BJ (cell line): ENCODE data around the gene ZBTB48. TPM values are rescaled to one million over a fixed set of nuclear protein-coding genes. Genes with fewer than 3 reads are reported as not detected.

Experiments used
- CTCF ChIA-PET: fragments of 350-600 bp; formaldehyde crosslinking; extraction: SDS; loops from one replicate; lab custom pipeline; 2021; ENCODE audit warnings: antibody characterized with exemption, inconsistent platforms; lab: Yijun Ruan, JAX
- POLR2A ChIA-PET: fragments of 300-600 bp; sonication (Branson Sonifier 250); formaldehyde crosslinking; extraction: SDS; loops from one replicate; lab custom pipeline; 2021; ENCODE audit warnings: antibody characterized with exemption; lab: Charles Lee
- DNase-seq: peaks from one replicate; pipeline ENCODE4 v3.0.0-alpha.2; 2011; ENCODE audit warnings: low read depth
- H3K27me3 ChIP-seq: 2 replicates; pipeline ENCODE4 v1.6.0; 2011; ENCODE audit warnings: low read length; ENCODE audit not compliant: control insufficient read depth, insufficient read depth
- H3K36me3 ChIP-seq: 2 replicates; pipeline ENCODE4 v1.5.1; 2011; ENCODE audit warnings: low read length; ENCODE audit not compliant: control insufficient read depth, insufficient read depth
- H3K4me3 ChIP-seq: 2 replicates; pipeline ENCODE4 v1.5.1; 2011; ENCODE audit warnings: low read depth, mild to moderate bottlenecking, control low read depth, low read length
- CTCF ChIP-seq: IDR thresholded peaks from 2 replicates; pipeline ENCODE4 v1.5.1; 2011; ENCODE audit warnings: low read depth, mild to moderate bottlenecking, control low read depth, inconsistent platforms, low read length, moderate library complexity; ENCODE audit not compliant: insufficient read depth
- polyA plus RNA-seq: library from polyadenylated mRNA; depleted of rRNA; stranded (reverse); fragments of >200 nt; gene quantifications from 2 replicates; pipeline ENCODE4 v1.2.3, GENCODE V29; 2011

ZBTB48 gene
- polyA plus RNA-seq, 1 experiment = 14.0 TPM

- peaks cover 14% of the 10 kb centered on the region for H3K36me3 ChIP-seq
- ChIA-PET POLR2A (interaction anchor here (0.6 kb wide), 1 partner anchor 8 kb away, joined by 3 read pairs; no protein-coding TSS in a partner anchor), CTCF (interaction anchor here (1.0 to 5.6 kb wide), 4 partner anchors 11 to 79 kb away, joined by 3 to 29 read pairs (median 5); partner anchors contain the start of genes NOL9 and TAS1R1)
- peak within 1 kb of the TSS; percentile 97 for H3K4me3 ChIP-seq
- TF ChIP-seq CTCF = no peak
- no peaks in the 10 kb centered on the region for H3K27me3 ChIP-seq
- DNase-seq = peak; percentile 35
Measured at GRCh38 chr1:6602669-6603237, 23.0 kb downstream of the ZBTB48 start, which contains the start of gene KLHL21. Gene KLHL21, minus strand, starts transcription at chr1:6602869. Its CDS starts 52 bp downstream, at chr1:6602817.

GRCh38 chr1:6603238-6603914, 23.6 kb downstream of the ZBTB48 start:
- ChIA-PET CTCF (interaction anchor here (1.2 to 5.6 kb wide), 4 partner anchors 12 to 49 kb away, joined by 3 to 29 read pairs (median 6); partner anchors contain the start of genes NOL9 and TAS1R1), POLR2A (interaction anchor here (0.5 to 0.6 kb wide), 2 partner anchors 9 to 18 kb away, joined by 3 read pairs; no protein-coding TSS in a partner anchor)

GRCh38 chr1:6603915-6604558, 24.2 kb downstream of the ZBTB48 start:
- POLR2A ChIA-PET = interaction anchor here (0.5 kb wide), 1 partner anchor 19 kb away, joined by 3 read pairs; no protein-coding TSS in a partner anchor
- CTCF ChIA-PET = interaction anchor here (1.2 to 2.0 kb wide), 2 partner anchors 14 to 49 kb away, joined by 3 to 9 read pairs; partner anchors contain the start of genes NOL9 and TAS1R1
- Histone ChIP-seq H3K4me3 (no peak overlapping the region), H3K36me3 (peaks cover 6% of the 10 kb centered on the region), H3K27me3 (no peaks in the 10 kb centered on the region)
- TF ChIP-seq CTCF = peak; percentile 13; the same call in 1 of the 2 replicates
- DNase-seq = peak; percentile 41

More at GRCh38 chr1:6603238-6603914, 23.6 kb downstream of the ZBTB48 start:
- no peaks in the 10 kb centered on the region for H3K27me3 ChIP-seq
- H3K36me3 ChIP-seq = peaks cover 10% of the 10 kb centered on the region
- peak; percentile 11 for DNase-seq
- H3K4me3 ChIP-seq = peak overlapping the region; percentile 97
- no peak for TF ChIP-seq CTCF

GRCh38 chr1:6612641-6613360, 33.0 kb downstream of the ZBTB48 start:
- TF ChIP-seq CTCF = 0 out of 2 replicates have a peak, but pooled peaks have one; percentile 2
- peaks cover 3% of the 10 kb centered on the region for H3K36me3 ChIP-seq
- DNase-seq = no peak
- POLR2A ChIA-PET = no interaction called here
- peak overlapping the region; percentile 85 for H3K4me3 ChIP-seq
- CTCF ChIA-PET = interaction anchor here (0.7 to 1.4 kb wide), 3 partner anchors 33 to 122 kb away, joined by 3 to 4 read pairs (median 3); no protein-coding TSS in a partner anchor
- H3K27me3 ChIP-seq = no peaks in the 10 kb centered on the region
